Right lobe of liver (tissue), 4 donors: Measurements from ENCODE around the gene EIF5B.

Source experiments
- POLR2A ChIP-seq: fragments of 450-650 bp; IDR thresholded peaks from one replicate; pipeline ENCODE4 v1.6.1; 2017; ENCODE audit warnings: antibody characterized with exemption, mild to moderate bottlenecking
- TF ChIP-seq, protein P1 (sequence below), 4 donors: fragments of 200-600 bp in 3 of 4; fragments of 450-650 bp in 1 of 4; IDR thresholded peaks; one replicate each; pipeline versions ENCODE4 v1.5.1 to v1.8.0; 2016 to 2022; ENCODE audit warnings: antibody characterized with exemption in 4 of 4, mild to moderate bottlenecking in 2 of 4
- donor health status: DM: no; HTN: no; CAD: no.
- donor health status: DM: no; HTN: no; CAD: no.
- donor health status: DM: no; HTN: yes; CAD: no.

DNA sequence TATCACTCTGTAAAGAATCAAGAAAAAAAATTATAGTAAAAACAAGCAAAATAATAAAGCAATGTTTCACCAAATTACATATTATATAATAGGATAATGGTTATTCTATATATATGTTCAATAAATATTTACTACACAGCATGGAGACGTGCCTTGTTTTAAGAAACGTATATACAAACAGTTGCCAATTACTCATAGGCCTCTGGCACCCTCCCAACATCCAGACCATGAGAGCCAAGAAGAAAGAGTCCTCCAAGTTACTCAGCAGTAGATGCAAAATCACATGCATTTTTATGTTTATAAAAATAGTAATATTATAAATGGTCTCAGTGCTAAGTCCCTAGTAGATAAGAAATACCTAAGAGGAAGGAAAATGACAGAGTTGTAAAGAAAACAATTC is 87.8 kb downstream of the EIF5B start:
- TF ChIP-seq, protein P1, sequence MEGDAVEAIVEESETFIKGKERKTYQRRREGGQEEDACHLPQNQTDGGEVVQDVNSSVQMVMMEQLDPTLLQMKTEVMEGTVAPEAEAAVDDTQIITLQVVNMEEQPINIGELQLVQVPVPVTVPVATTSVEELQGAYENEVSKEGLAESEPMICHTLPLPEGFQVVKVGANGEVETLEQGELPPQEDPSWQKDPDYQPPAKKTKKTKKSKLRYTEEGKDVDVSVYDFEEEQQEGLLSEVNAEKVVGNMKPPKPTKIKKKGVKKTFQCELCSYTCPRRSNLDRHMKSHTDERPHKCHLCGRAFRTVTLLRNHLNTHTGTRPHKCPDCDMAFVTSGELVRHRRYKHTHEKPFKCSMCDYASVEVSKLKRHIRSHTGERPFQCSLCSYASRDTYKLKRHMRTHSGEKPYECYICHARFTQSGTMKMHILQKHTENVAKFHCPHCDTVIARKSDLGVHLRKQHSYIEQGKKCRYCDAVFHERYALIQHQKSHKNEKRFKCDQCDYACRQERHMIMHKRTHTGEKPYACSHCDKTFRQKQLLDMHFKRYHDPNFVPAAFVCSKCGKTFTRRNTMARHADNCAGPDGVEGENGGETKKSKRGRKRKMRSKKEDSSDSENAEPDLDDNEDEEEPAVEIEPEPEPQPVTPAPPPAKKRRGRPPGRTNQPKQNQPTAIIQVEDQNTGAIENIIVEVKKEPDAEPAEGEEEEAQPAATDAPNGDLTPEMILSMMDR (IDR thresholded peaks at IDR 0.05) = no peak
- no peak for TF ChIP-seq POLR2A
